HepG2 (cell line): Measurements from ENCODE around the gene COMMD4. TPM values are rescaled to one million over a fixed set of nuclear protein-coding genes. Genes with fewer than 3 reads are reported as not detected.

Source experiments
- ATRX ChIP-seq: sonication (generic); formaldehyde crosslinking; IDR thresholded peaks from 2 replicates; pipeline ENCODE4 v1.4.0; 2020; ENCODE audit warnings: missing genetic modification reagents, borderline replicate concordance
- HNF1B ChIP-seq: sonication (generic); formaldehyde crosslinking; IDR thresholded peaks from 2 replicates; pipeline ENCODE4 v1.5.1; 2020; ENCODE audit warnings: mild to moderate bottlenecking, moderate library complexity, missing genetic modification reagents
- MAF1 ChIP-seq: sonication (generic); formaldehyde crosslinking; IDR thresholded peaks from 2 replicates; pipeline ENCODE4 v1.5.0; 2020; ENCODE audit warnings: missing genetic modification reagents, borderline replicate concordance
- MBNL3 ChIP-seq: fragments of 250-450 bp; sonication (Bioruptor Pico); conservative IDR thresholded peaks from 2 replicates; pipeline ENCODE4 v1.8.0; 2022; ENCODE audit warnings: mild to moderate bottlenecking, inconsistent platforms
- MTA3 ChIP-seq: sonication (generic); formaldehyde crosslinking; IDR thresholded peaks from 2 replicates; pipeline ENCODE4 v1.4.0; 2020; ENCODE audit warnings: missing genetic modification reagents
- NFYC ChIP-seq: IDR thresholded peaks from 2 replicates; pipeline ENCODE4 v1.6.1; 2016; ENCODE audit warnings: missing genetic modification reagents, missing compliant biosample characterization
- PATZ1 ChIP-seq: sonication (generic); formaldehyde crosslinking; IDR thresholded peaks from 2 replicates; pipeline ENCODE4 v1.4.0; 2020; ENCODE audit warnings: missing genetic modification reagents
- POGZ ChIP-seq: sonication (generic); formaldehyde crosslinking; IDR thresholded peaks from 2 replicates; pipeline ENCODE4 v1.4.0; 2020; ENCODE audit warnings: mild to moderate bottlenecking, missing genetic modification reagents
- RFX1 ChIP-seq: fragments of 450-650 bp; IDR thresholded peaks from 2 replicates; pipeline ENCODE4 v1.6.1; 2017
- RFXAP ChIP-seq: sonication (generic); formaldehyde crosslinking; IDR thresholded peaks from 2 replicates; pipeline ENCODE4 v1.4.0; 2020; ENCODE audit warnings: missing genetic modification reagents, borderline replicate concordance
- SIX4 ChIP-seq: sonication (generic); formaldehyde crosslinking; IDR thresholded peaks from 2 replicates; pipeline ENCODE4 v1.4.0; 2020; ENCODE audit warnings: missing genetic modification reagents
- SNRNP70 ChIP-seq: fragments of 200-400 bp; formaldehyde crosslinking; IDR thresholded peaks from 2 replicates; pipeline ENCODE4 v1.6.1; 2017; ENCODE audit warnings: mild to moderate bottlenecking, low read depth, low read length, moderate library complexity
- SOX13 ChIP-seq, 3 experiments: fragments of 450-650 bp in 1 of 3; sonication (generic) in 1 of 3; formaldehyde crosslinking in 1 of 3; IDR thresholded peaks in 2 of 3; conservative IDR thresholded peaks in 1 of 3; 2 replicates each; pipeline versions ENCODE4 v1.5.0 to v1.6.1; 2016 to 2020; ENCODE audit warnings: antibody characterized with exemption in 1 of 3, mild to moderate bottlenecking in 1 of 3, missing compliant biosample characterization in 1 of 3, missing genetic modification reagents in 1 of 3, moderate library complexity in 1 of 3
- TRIM22 ChIP-seq: fragments of 450-650 bp; IDR thresholded peaks from 2 replicates; pipeline ENCODE4 v1.6.1; 2017
- ZFP82 ChIP-seq: sonication (generic); formaldehyde crosslinking; IDR thresholded peaks from 2 replicates; pipeline ENCODE4 v1.5.1; 2020; ENCODE audit warnings: mild to moderate bottlenecking, missing genetic modification reagents, borderline replicate concordance
- ZIK1 ChIP-seq: sonication (generic); formaldehyde crosslinking; IDR thresholded peaks from 2 replicates; pipeline ENCODE4 v1.5.0; 2020; ENCODE audit warnings: mild to moderate bottlenecking, low read depth, missing genetic modification reagents, borderline replicate concordance
- ZMAT3 ChIP-seq: sonication (generic); formaldehyde crosslinking; conservative IDR thresholded peaks from 2 replicates; pipeline ENCODE4 v1.7.0; 2021; ENCODE audit warnings: missing genetic modification reagents
- ZNF224 ChIP-seq: sonication (generic); formaldehyde crosslinking; IDR thresholded peaks from 2 replicates; pipeline ENCODE4 v1.5.0; 2020; ENCODE audit warnings: mild to moderate bottlenecking, missing genetic modification reagents
- ZNF430 ChIP-seq: sonication (generic); formaldehyde crosslinking; IDR thresholded peaks from 2 replicates; pipeline ENCODE4 v1.9.0; 2021; ENCODE audit warnings: mild to moderate bottlenecking, missing genetic modification reagents
- ZNF570 ChIP-seq: sonication (generic); formaldehyde crosslinking; IDR thresholded peaks from 2 replicates; pipeline ENCODE4 v1.4.0; 2020; ENCODE audit warnings: mild to moderate bottlenecking, missing genetic modification reagents, borderline replicate concordance
- ZNF724P ChIP-seq: sonication (generic); formaldehyde crosslinking; IDR thresholded peaks from 2 replicates; pipeline ENCODE4 v1.8.0; 2022; ENCODE audit warnings: missing genetic modification reagents, borderline replicate concordance
- ZNF770 ChIP-seq: sonication (generic); formaldehyde crosslinking; IDR thresholded peaks from 2 replicates; pipeline ENCODE4 v1.5.0; 2020; ENCODE audit warnings: mild to moderate bottlenecking, missing genetic modification reagents
- ZNF790 ChIP-seq: sonication (generic); formaldehyde crosslinking; IDR thresholded peaks from 2 replicates; pipeline ENCODE4 v1.8.0; 2022; ENCODE audit warnings: missing genetic modification reagents, mild to moderate bottlenecking, borderline replicate concordance
- polyA plus RNA-seq, 8 experiments: library from polyadenylated mRNA; depleted of rRNA in 3 of 8; stranded (reverse) in 7 of 8; unstranded in 1 of 8; fragments of >200 nt; fragmentation: Illumina TruSeq in 4 of 8; extraction: Trizol in 4 of 8; gene quantifications; 2 replicates each; pipeline versions ENCODE4 v1.2.1 to v1.2.3, GENCODE V29; 2011 to 2016; ENCODE audit warnings: low read depth in 4 of 8, missing spikeins in 1 of 8, mixed read lengths in 1 of 8; ENCODE audit not compliant: insufficient read depth in 1 of 8
- total RNA-seq, 5 experiments: library from RNA; depleted of rRNA; stranded (reverse); fragments of >200 nt; fragmentation: Illumina TruSeq; extraction: Trizol; gene quantifications; 2 replicates each; pipeline ENCODE4 v1.2.3, GENCODE V29; 2016; ENCODE audit warnings: low read depth in 1 of 5

Gene COMMD4
- total and polyA plus RNA-seq, 2 of the 13 experiments (the other 11 are each of a cell fraction or from before 2014, with no cell fraction given) = 45.8 to 89.9 TPM

- TF ChIP-seq ATRX = no peak
- TF ChIP-seq ZIK1 (CRISPR knock-in tag) = no peak
- TF ChIP-seq SNRNP70 = no peak
- no peak for TF ChIP-seq MBNL3
- 0 out of 2 replicates have a peak, but pooled peaks have one; percentile 29 for TF ChIP-seq RFXAP (CRISPR knock-in tag)
- TF ChIP-seq ZNF790 (CRISPR knock-in tag) = peak; percentile 35; the same call in 1 of the 2 replicates
- no peak for TF ChIP-seq POGZ (CRISPR knock-in tag)
- no peak for TF ChIP-seq ZNF570 (CRISPR knock-in tag)
- TF ChIP-seq MTA3 (CRISPR knock-in tag) = no peak
- TF ChIP-seq SOX13 (IDR thresholded peaks at IDR 0.05) = no peak
- TF ChIP-seq SOX13 (CRISPR knock-in tag; conservative IDR thresholded peaks at IDR 0.05 in 1 of 2, IDR thresholded peaks at IDR 0.05 in 1 of 2) = no peak
- TF ChIP-seq SIX4 (CRISPR knock-in tag) = no peak
- TF ChIP-seq HNF1B (CRISPR knock-in tag) = 0 out of 2 replicates have a peak, but pooled peaks have one; percentile 16
- no peak for TF ChIP-seq PATZ1 (CRISPR knock-in tag)
- TF ChIP-seq ZNF224 = 0 out of 2 replicates have a peak, but pooled peaks have one; percentile 38
- peak; percentile 45; the same call in 1 of the 2 replicates for TF ChIP-seq MAF1
- TF ChIP-seq ZMAT3 (CRISPR knock-in tag) = no peak
- no peak for TF ChIP-seq ZNF724P (CRISPR knock-in tag)
- no peak for TF ChIP-seq NFYC
- no peak for TF ChIP-seq ZNF430 (CRISPR knock-in tag)
- no peak for TF ChIP-seq ZNF770
- no peak for TF ChIP-seq ZFP82 (CRISPR knock-in tag)
- no peak for TF ChIP-seq RFX1
- no peak for TF ChIP-seq TRIM22
Measured at GRCh38 chr15:75307778-75308390, 28.0 kb upstream of the COMMD4 start (continued).
